ENCODE measurements around the gene KHDRBS1.
"Not testable (repeated sequence)": the region's sequence is repeated elsewhere in the genome, so short reads cannot be mapped to it uniquely, and the experiment has no call there.

The KHDRBS1 gene

DNA sequence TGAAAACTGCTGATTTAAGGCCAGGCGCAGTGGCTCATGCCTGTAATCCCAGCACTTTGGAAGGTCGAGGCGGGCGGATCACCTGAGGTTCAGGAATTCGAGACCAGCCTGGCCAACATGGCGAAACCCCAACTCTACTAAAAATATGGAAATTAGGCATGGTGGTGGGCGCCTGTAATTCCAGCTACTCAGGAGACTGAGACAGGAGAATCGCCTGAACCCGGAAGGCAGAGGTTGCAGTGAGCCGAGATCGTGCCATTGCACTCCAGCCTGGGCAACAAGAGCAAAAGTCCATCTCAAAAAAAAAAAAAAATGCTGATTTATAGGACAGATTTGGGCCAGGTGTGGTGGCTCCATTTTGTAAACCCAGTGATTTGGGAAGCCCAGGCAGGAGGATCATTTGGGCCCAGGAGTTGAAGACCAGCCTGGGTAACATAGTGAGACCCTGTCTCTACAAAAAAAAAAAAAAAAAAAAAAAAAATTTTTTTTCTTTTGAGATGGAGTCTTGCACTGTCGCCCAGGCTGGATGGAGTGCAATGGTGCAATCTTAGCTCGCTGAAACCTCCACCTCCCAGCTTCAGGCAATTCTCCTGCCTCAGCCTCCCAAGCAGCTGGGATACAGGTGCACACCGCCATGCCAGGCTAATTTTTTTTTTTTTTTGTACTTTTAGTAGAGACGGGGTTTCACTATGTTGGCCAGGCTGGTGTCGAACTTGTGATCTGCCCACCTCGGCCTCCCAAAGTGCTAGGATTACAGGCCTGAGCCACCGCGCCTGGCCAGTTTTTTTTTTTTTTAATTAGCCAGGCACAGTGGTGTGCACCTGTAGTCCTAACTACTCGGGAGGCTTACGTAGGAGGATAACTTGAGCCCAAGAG lies 52.2 kb downstream of the KHDRBS1 start:
- DNase-seq (ENCODE audit: low read depth) = not testable (repeated sequence)

DNA sequence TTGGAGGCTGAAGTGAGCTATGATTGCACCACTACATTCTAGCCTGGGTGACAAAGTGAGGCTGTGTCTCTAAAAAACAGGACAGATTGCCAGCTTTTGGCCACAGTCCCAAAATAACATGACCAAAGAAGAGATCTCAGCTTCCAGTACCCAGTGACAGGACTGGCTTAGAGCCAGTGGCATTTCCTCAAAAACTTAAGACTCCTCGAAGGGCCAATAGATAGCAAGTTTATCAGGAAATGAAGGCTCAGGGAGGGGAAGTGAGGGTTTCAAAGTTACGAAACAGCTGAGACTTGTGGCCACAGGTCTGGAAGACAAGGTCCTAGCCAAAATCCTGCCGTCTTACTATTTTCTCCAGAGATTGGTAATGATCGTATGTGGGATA lies 52.8 kb downstream of the KHDRBS1 start:
- no peak for DNase-seq (ENCODE audit: low read depth)

DNA sequence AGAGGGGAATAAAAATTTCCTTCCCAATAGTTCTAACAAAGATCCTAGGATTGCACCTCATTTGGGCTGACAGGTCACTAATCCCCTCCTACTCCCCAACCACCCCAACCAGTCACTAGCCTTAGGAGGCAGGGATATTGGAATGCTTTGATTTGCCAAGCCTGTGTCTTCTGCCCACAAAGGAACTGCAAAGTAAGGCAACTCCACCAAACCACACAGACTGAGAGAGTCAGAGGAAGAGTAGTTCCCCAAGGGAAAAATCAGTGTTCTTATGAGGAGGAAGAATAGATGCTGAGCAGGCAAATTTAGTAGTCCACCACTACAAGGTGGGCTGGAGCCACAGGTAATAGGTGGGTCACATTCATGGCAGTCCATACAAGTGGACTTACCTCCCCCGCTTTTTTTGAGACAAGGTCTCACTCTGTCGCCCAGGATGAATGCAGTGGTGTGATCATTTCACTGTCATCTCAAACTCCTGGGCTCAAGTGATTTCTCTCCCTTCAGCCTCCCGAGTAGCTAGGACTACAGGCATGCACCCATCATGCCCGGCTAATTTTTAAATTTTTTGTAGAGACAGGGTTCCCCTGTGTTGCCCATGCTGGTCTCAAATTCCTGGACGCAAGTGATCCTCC lies 55.4 kb downstream of the KHDRBS1 start:
- DNase-seq (ENCODE audit: low read depth) = no peak

DNA sequence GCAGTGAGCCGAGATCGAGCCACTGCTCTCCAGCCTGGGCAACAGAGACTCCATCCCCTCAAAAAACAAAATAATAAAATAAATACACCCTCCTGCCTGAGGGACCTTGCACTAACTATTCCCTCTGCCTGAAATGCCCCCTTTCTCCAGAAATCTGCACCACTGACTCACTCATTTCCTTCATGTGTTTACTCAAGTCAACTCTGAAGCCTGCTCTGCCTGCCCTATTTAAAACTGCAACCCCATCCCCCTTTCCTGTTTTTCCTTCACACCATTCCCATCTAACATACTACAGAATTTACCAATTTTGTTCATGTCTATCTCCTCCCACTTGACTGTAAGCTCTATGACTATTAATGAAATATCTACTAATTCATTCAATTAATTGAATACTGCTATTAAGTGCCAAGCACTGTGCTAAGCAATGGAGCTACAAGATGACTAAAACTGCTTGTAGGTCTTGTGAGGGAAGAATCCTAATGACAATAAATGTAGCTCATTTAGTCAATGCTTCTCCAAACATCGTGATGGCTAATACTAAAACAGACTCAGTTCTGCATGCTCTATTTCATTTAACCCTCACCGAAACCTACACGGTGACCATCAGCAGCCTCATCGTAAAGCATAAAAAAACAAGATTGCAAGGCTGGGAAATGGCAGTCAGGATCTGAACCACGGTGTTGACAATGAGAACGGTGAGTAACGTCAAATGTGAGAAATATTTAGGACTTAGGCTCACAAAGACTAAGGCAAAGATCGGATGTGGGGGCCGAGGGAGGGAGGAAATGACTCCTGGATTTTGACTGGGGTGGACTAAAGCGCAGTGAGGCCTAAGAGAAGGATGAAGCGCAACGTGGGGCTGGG lies 58.3 kb downstream of the KHDRBS1 start:
- no peak for DNase-seq (ENCODE audit: low read depth)

DNA sequence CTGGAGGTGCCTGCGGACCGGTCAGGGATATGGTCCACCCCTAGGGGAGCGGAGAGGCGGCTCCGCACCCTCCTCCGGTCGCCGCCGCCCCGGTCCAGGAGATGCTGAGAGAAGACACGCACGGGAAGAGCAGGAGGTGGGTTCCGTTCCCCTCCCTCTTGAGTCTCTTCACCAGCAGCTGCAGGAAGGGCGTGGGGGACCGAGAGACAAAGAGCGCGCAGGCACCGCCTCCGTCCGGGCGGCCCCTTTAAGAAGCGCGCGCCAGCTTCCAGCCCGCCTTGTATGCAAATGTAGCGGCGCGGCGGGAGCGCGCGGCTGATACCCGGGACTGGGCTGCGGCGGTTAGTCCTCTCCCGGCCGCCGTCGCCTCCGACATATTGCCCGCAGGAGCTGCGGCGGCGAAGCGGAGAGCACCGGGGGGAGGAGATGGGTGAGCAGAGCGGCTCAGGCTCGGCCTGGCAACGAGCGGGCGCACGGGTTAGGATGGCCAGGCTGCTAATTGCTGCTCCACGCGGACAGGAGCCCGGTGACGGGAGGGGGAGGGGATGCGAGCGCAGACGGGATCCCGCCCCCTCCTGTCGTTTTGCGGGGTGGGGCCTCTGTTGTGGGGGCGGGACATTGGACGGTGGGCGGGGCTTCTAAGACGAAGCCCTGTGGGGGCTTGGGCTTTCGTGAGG lies 59.1 kb downstream of the KHDRBS1 start, which contains the start of gene TMEM39B:
TMEM39B (plus strand) TSS at position 318 of the 677 bp plus-strand sequence; CDS start at position 427, 109 bp downstream.
- DNase-seq (ENCODE audit: low read depth) = peak; percentile 89

GRCh38 chr1:32073299-32074229 lies 59.9 kb downstream of the KHDRBS1 start:
- no peak for DNase-seq (ENCODE audit: low read depth)

DNA sequence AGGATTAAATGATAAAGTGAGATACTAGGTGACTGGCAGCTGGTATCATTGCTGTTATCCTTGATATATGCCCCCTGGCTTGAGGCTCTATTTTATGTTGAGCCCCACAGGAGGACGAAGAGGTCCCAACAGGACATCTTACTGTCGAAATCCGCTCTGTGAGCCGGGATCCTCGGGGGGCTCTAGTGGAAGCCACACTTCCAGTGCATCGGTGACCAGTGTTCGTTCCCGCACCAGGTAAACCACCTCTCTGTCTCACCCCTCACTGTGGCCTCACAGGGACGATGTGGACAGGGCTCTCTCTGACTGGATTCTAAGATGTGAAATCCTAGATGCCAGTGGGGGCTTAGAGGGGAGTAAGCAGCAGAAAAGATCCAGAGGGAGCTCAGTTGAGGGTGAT lies 61.2 kb downstream of the KHDRBS1 start:
- no peak for DNase-seq (ENCODE audit: low read depth)

DNA sequence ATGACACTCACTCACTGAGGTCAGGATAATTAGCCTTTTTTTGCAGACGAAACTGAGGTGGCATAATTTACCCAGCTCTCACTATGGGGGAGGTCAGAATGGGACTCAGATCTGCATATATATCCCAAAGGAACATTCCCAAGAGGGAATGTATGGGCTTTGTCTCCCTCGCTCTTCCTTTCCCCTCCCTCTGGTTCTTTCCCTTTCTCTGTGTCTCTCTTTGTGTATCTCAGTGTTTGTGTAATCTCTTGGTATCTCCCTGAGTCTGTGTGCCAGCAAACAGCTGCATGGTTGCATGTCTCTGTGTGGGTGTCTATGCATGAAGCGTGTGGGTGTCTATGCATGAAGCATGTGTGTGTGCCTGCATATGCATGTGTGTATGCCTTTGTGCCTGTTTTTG lies 63.8 kb downstream of the KHDRBS1 start:
- no peak for DNase-seq (ENCODE audit: low read depth)

- DNase-seq (ENCODE audit: low read depth) = no peak
These were observed 68.4 kb downstream of the KHDRBS1 start for GRCh38 chr1:32082022-32082421.

- not testable (repeated sequence) for DNase-seq (ENCODE audit: low read depth)
These were observed 72.7 kb downstream of the KHDRBS1 start for GRCh38 chr1:32086381-32086780.

- DNase-seq (ENCODE audit: low read depth) = no peak
These were observed 77.5 kb downstream of the KHDRBS1 start for GRCh38 chr1:32091176-32091575.

- DNase-seq (ENCODE audit: low read depth) = no peak
These were observed 77.9 kb downstream of the KHDRBS1 start for GRCh38 chr1:32091591-32091990.
